GM18519 (cell line): Measurements from ENCODE around the gene BMP7.
"Not testable (repeated sequence)": the region's sequence is repeated elsewhere in the genome, so short reads cannot be mapped to it uniquely, and the experiment has no call there.

Source experiments
- ATAC-seq: cut with Tn5 transposase; IDR thresholded peaks from one replicate; pipeline ENCODE4 v1.9.1; 2021; ENCODE audit warnings: mild to moderate bottlenecking, moderate library complexity; ENCODE audit not compliant: unreplicated experiment, low FRiP score

BMP7 gene

GRCh38 chr20:57252559-57253162 is 13.8 kb downstream of the BMP7 start:
- ATAC-seq: no peak

- no peak for ATAC-seq
Measured at GRCh38 chr20:57251949-57252348, 14.5 kb downstream of the BMP7 start.

- ATAC-seq: no peak
Measured at GRCh38 chr20:57251344-57251743, 15.1 kb downstream of the BMP7 start.

GRCh38 chr20:57250607-57251343 is 15.7 kb downstream of the BMP7 start:
- no peak for ATAC-seq

GRCh38 chr20:57249772-57250171 is 16.7 kb downstream of the BMP7 start:
- no peak for ATAC-seq

- no peak for ATAC-seq
Measured at GRCh38 chr20:57249073-57249472, 17.4 kb downstream of the BMP7 start.

- ATAC-seq: no peak
Measured at GRCh38 chr20:57248132-57248797, 18.2 kb downstream of the BMP7 start.

- no peak for ATAC-seq
Measured at GRCh38 chr20:57247292-57247965, 19.0 kb downstream of the BMP7 start.

GRCh38 chr20:57245997-57246396 is 20.4 kb downstream of the BMP7 start:
- ATAC-seq: no peak

GRCh38 chr20:57244627-57245214 is 21.7 kb downstream of the BMP7 start:
- ATAC-seq: no peak

GRCh38 chr20:57244221-57244585 is 22.2 kb downstream of the BMP7 start:
- ATAC-seq: no peak

GRCh38 chr20:57243480-57244220 is 22.8 kb downstream of the BMP7 start:
- no peak for ATAC-seq

GRCh38 chr20:57242414-57242813 is 24.0 kb downstream of the BMP7 start:
- ATAC-seq: no peak

- no peak for ATAC-seq
Measured at GRCh38 chr20:57241363-57241991, 25.0 kb downstream of the BMP7 start.

GRCh38 chr20:57240581-57241362 is 25.7 kb downstream of the BMP7 start:
- no peak for ATAC-seq

- not testable (repeated sequence) for ATAC-seq
Measured at GRCh38 chr20:57239725-57240124, 26.7 kb downstream of the BMP7 start.

- ATAC-seq: not testable (repeated sequence)
Measured at GRCh38 chr20:57239324-57239723, 27.1 kb downstream of the BMP7 start.

- no peak for ATAC-seq
Measured at GRCh38 chr20:57238089-57238488, 28.4 kb downstream of the BMP7 start.

- no peak for ATAC-seq
Measured at GRCh38 chr20:57237585-57237953, 28.9 kb downstream of the BMP7 start.
